GM19238 (cell line): ENCODE measurements around the gene RILP.
"Not testable (repeated sequence)": the region's sequence is repeated elsewhere in the genome, so short reads cannot be mapped to it uniquely, and the experiment has no call there.

ENCODE experiments used
- DNase-seq: peaks from one replicate; pipeline ENCODE4 v3.0.0; 2011; ENCODE audit warnings: low spot score; ENCODE audit not compliant: insufficient read length

RILP gene

GRCh38 chr17:1649844-1650501 is at the start of gene RILP:
Gene RILP (minus strand): TSS chr17:1649866. CDS start chr17:1649804, 62 bp downstream.
- DNase-seq = no peak

GRCh38 chr17:1697681-1698080 is 48.0 kb upstream of the RILP start:
- no peak for DNase-seq

GRCh38 chr17:1695365-1695764 is 45.7 kb upstream of the RILP start:
- DNase-seq = no peak

- DNase-seq = no peak
These were observed 43.7 kb upstream of the RILP start for GRCh38 chr17:1693339-1693738.

- DNase-seq = no peak
These were observed 41.0 kb upstream of the RILP start for GRCh38 chr17:1690544-1691221.

GRCh38 chr17:1688405-1688804 is 38.7 kb upstream of the RILP start:
- DNase-seq = not testable (repeated sequence)

- no peak for DNase-seq
These were observed 36.4 kb upstream of the RILP start for GRCh38 chr17:1686086-1686485.

- peak; percentile 100 for DNase-seq
These were observed 34.9 kb upstream of the RILP start, which contains the start of gene PRPF8 for GRCh38 chr17:1684378-1685189. Gene PRPF8 (minus strand): TSS chr17:1684867. CDS start chr17:1684571, 296 bp downstream.

GRCh38 chr17:1683459-1683858 is 33.8 kb upstream of the RILP start:
- no peak for DNase-seq

GRCh38 chr17:1676401-1676800 is 26.7 kb upstream of the RILP start:
- DNase-seq = no peak

GRCh38 chr17:1673041-1673785 is 23.5 kb upstream of the RILP start:
- DNase-seq = no peak

- DNase-seq = not testable (repeated sequence)
These were observed 14.3 kb upstream of the RILP start for GRCh38 chr17:1663934-1664333.

- no peak for DNase-seq
These were observed 11.4 kb upstream of the RILP start for GRCh38 chr17:1661045-1661444.

GRCh38 chr17:1658100-1658499 is 8.4 kb upstream of the RILP start:
- no peak for DNase-seq

GRCh38 chr17:1653735-1654134 is 4.1 kb upstream of the RILP start:
- DNase-seq = no peak

- not testable (repeated sequence) for DNase-seq
These were observed 3.1 kb upstream of the RILP start for GRCh38 chr17:1652794-1653193.

GRCh38 chr17:1651559-1651844 is 1.8 kb upstream of the RILP start:
- no peak for DNase-seq

- no peak for DNase-seq
These were observed 1.3 kb upstream of the RILP start for GRCh38 chr17:1650731-1651558.

GRCh38 chr17:1648963-1649843 is 463 bp downstream of the RILP start:
- peak; percentile 95 for DNase-seq
